GM12878 (cell line): ENCODE results near the gene DUOX2. TPM values are rescaled to one million over a fixed set of nuclear protein-coding genes. Genes with fewer than 3 reads are reported as not detected.

Source experiments
- ATAC-seq: fragments of 200-7000 bp; cut with Tn5 transposase; 3 replicates; pipeline ENCODE4 v1.9.1; 2020; ENCODE audit warnings: mild to moderate bottlenecking, moderate library complexity
- BruUV-seq: library from RNA; stranded (reverse); fragments of 400-500 nt; replicated peaks from 2 replicates; lab custom pipeline; 2021; lab: Mats Ljungman, UMichigan
- CTCF ChIA-PET: fragments of 300-600 bp; sonication (Branson Sonifier 250); formaldehyde crosslinking; extraction: SDS; loops from one replicate; lab custom pipeline; 2021; ENCODE audit warnings: inconsistent platforms; lab: Yijun Ruan, JAX
- POLR2A ChIA-PET: fragments of 350-600 bp; formaldehyde crosslinking; extraction: SDS; loops from one replicate; lab custom pipeline; 2021; ENCODE audit warnings: inconsistent platforms; lab: Charles Lee
- RAD21 ChIA-PET: fragments of 300-600 bp; sonication (Branson Sonifier 250); formaldehyde crosslinking; loops from one replicate; lab custom pipeline; 2023; ENCODE audit warnings: antibody characterized with exemption; ENCODE audit not compliant: unreplicated experiment; lab: Charles Lee
- SMC1A ChIA-PET: fragments of 300-600 bp; sonication (Branson Sonifier 250); formaldehyde crosslinking; loops from one replicate; lab custom pipeline; 2023; ENCODE audit not compliant: unreplicated experiment, uncharacterized antibody; lab: Charles Lee
- DNase-seq: peaks from one replicate; pipeline ENCODE4 v3.0.0-alpha.2; 2011; ENCODE audit warnings: low read depth, low spot score
- FAIRE-seq: peaks from 3 replicates; lab custom pipeline; 2011; peaks lifted over from hg19 to GRCh38; lab: Jason Lieb, UNC
- H2AFZ ChIP-seq: 2 replicates; pipeline ENCODE4 v1.6.0; 2011; ENCODE audit warnings: low read depth, low read length, control low read depth; ENCODE audit not compliant: control insufficient read depth
- H3K27ac ChIP-seq: 2 replicates; pipeline ENCODE4 v1.5.1; 2011; ENCODE audit warnings: control low read depth; ENCODE audit not compliant: control insufficient read depth, insufficient read depth
- H3K27me3 ChIP-seq, 2 experiments: replicated peaks in 1 of 2; 2 replicates each; pipeline versions ENCODE4 v1.6.0 to v1.6.1; 2011; ENCODE audit warnings: low read length in 1 of 2; ENCODE audit not compliant: control insufficient read depth in 2 of 2, insufficient read depth in 2 of 2
- H3K36me3 ChIP-seq, 2 experiments: 2 replicates each; pipeline ENCODE4 v1.5.1; 2011; ENCODE audit warnings: low read length in 1 of 2; ENCODE audit not compliant: control insufficient read depth in 2 of 2, insufficient read depth in 2 of 2
- H3K4me1 ChIP-seq: 2 replicates; pipeline ENCODE4 v1.6.1; 2011; ENCODE audit warnings: mild to moderate bottlenecking, low read length, moderate library complexity, mixed read lengths; ENCODE audit not compliant: control insufficient read depth, insufficient read depth
- H3K4me2 ChIP-seq: 2 replicates; pipeline ENCODE4 v1.6.0; 2011; ENCODE audit warnings: control low read depth; ENCODE audit not compliant: control insufficient read depth, insufficient read depth
- H3K4me3 ChIP-seq: fragments of 200-600 bp; sonication (generic); 2 replicates; pipeline ENCODE4 v1.5.1; 2016
- H3K79me2 ChIP-seq: 2 replicates; pipeline ENCODE4 v1.6.0; 2011; ENCODE audit warnings: low read length; ENCODE audit not compliant: control insufficient read depth, insufficient read depth
- H3K9ac ChIP-seq: 2 replicates; pipeline ENCODE4 v1.8.0; 2011; ENCODE audit warnings: low read length, control low read depth, mixed read lengths; ENCODE audit not compliant: control insufficient read depth, insufficient read depth
- H3K9me3 ChIP-seq: replicated peaks from 3 replicates; pipeline ENCODE4 v1.5.1; 2011; ENCODE audit warnings: mild to moderate bottlenecking, low read length; ENCODE audit not compliant: control insufficient read depth, insufficient read depth
- H4K20me1 ChIP-seq: 2 replicates; pipeline ENCODE4 v1.6.0; 2011; ENCODE audit not compliant: control insufficient read depth, insufficient read depth
- ASH2L ChIP-seq: fragments of 300-600, 200-600 bp; sonication (generic); IDR thresholded peaks from 2 replicates; pipeline ENCODE4 v1.6.1; 2017; ENCODE audit warnings: low read depth, mild to moderate bottlenecking, borderline replicate concordance
- CEBPB ChIP-seq, 2 experiments: fragments of 150-350 bp in 1 of 2; IDR thresholded peaks; 2 replicates each; pipeline ENCODE4 v1.6.1; 2012 to 2014; ENCODE audit warnings: low read depth in 2 of 2, low read length in 2 of 2, borderline replicate concordance in 1 of 2, inconsistent platforms in 1 of 2
- CREM ChIP-seq: IDR thresholded peaks from 2 replicates; pipeline ENCODE4 v1.6.1; 2014; ENCODE audit warnings: antibody characterized with exemption, low read depth
- E4F1 ChIP-seq: fragments of 450-650 bp; IDR thresholded peaks from 2 replicates; pipeline ENCODE4 v1.6.1; 2018; ENCODE audit warnings: borderline replicate concordance, mild to moderate bottlenecking; ENCODE audit not compliant: partially characterized antibody
- MTA3 ChIP-seq: IDR thresholded peaks from 2 replicates; pipeline ENCODE4 v1.6.1; 2012; ENCODE audit warnings: low read length, inconsistent platforms, borderline replicate concordance
- NBN ChIP-seq: fragments of 450-650 bp; IDR thresholded peaks from 2 replicates; pipeline ENCODE4 v1.6.1; 2016
- TCF3 ChIP-seq: IDR thresholded peaks from 2 replicates; pipeline ENCODE4 v1.6.1; 2012; ENCODE audit warnings: low read depth, mild to moderate bottlenecking, low read length, borderline replicate concordance; ENCODE audit not compliant: insufficient read depth
- YBX1 ChIP-seq: fragments of 450-650 bp; IDR thresholded peaks from 2 replicates; pipeline ENCODE4 v1.6.1; 2016; ENCODE audit warnings: antibody characterized with exemption
- ZNF384 ChIP-seq: IDR thresholded peaks from 2 replicates; pipeline ENCODE4 v1.6.1; 2012; ENCODE audit warnings: low read depth, mild to moderate bottlenecking, low read length, improper control_type of control experiment, borderline replicate concordance
- WGBS: methylation state at CpG from one replicate; pipeline ENCODE4 v1.1.6; 2016; ENCODE audit warnings: low lambda C conversion rate; ENCODE audit not compliant: insufficient replicate concordance, insufficient coverage; ENCODE audit errors: missing lambda C conversion rate; 5-methylcytosine and 5-hydroxymethylcytosine counted together
- in situ Hi-C: fragments of 300-500 bp; cut with MboI; formaldehyde crosslinking; loops from 9 replicates; pipeline ENCODE4 v1.14.3; 2018; ENCODE audit warnings: mixed read lengths
- intact Hi-C: fragments of 100-400 bp; cut with micrococcal nuclease; formaldehyde crosslinking; loops from one replicate; pipeline ENCODE4 v1.14.2; 2022; ENCODE audit not compliant: unreplicated experiment
- polyA plus RNA-seq, 11 experiments: library from polyadenylated mRNA; depleted of rRNA in 4 of 11; unstranded in 6 of 11; stranded (reverse) in 5 of 11; fragments of >200 nt; fragmentation: Nextera tagmentation in 4 of 11; fragmentation: Illumina TruSeq in 1 of 11; extraction: Ambion mirVana in 4 of 11; extraction: Trizol in 1 of 11; gene quantifications; 1 replicate in 1 of 11; 2 replicates in 10 of 11; pipeline versions ENCODE4 v1.2.1 to v1.2.3, GENCODE V29; 2011 to 2016; ENCODE audit warnings: inconsistent platforms in 2 of 11, missing spikeins in 2 of 11, low read depth in 1 of 11
- total RNA-seq, 4 experiments: library from RNA; depleted of rRNA in 3 of 4; stranded (reverse); fragments of >200 nt in 3 of 4; fragmentation: Illumina TruSeq in 1 of 4; extraction: Trizol in 1 of 4; gene quantifications; 2 replicates each; pipeline versions ENCODE4 v1.2.1 to v1.2.3, GENCODE V29; 2013 to 2021

The DUOX2 gene
- total and polyA plus RNA-seq, 10 of the 15 experiments (the other 5 are each of a cell fraction or from before 2014, with no cell fraction given) = 0.05 TPM; not detected in 9

DNA sequence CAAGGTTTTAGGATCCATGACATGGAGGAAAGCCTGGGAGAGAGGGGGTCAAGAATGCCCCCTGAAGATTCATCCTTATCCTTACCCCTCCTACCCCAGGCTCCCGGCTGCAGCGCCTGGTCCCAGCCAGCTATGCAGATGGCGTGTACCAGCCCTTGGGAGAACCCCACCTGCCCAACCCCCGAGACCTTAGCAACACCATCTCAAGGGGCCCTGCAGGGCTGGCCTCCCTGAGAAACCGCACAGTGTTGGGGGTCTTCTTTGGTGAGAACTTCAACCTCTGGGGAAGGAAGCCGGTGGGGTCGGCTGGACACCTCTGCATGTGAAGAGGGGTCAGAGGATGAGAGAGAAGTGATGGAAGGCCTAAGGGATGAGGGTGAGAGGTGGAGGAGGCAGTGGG lies 20.1 kb upstream of the DUOX2 start:
- H3K79me2 ChIP-seq = no peaks in the 10 kb centered on the region
- H3K36me3 ChIP-seq = no peaks in the 10 kb centered on the region
- H2AFZ ChIP-seq = no peak overlapping the region
- FAIRE-seq = no peak
- H3K4me3 ChIP-seq = no peak overlapping the region
- H3K9me3 ChIP-seq = no peaks in the 10 kb centered on the region
- ChIA-PET RAD21 (interaction anchor here (1.8 kb wide), 1 partner anchor 7 kb away, joined by 5 read pairs; no protein-coding TSS in a partner anchor), CTCF (interaction anchor here (1.2 to 4.6 kb wide), 3 partner anchors 10 to 70 kb away, joined by 3 to 23 read pairs (median 5); no protein-coding TSS in a partner anchor)
- BruUV-seq = no TSS peak
- no peak overlapping the region for H3K27ac ChIP-seq
- in situ Hi-C loops = no loop called here
- WGBS = 57% methylated on average over 7 of the region's 7 CpGs
- TF ChIP-seq E4F1 (no peak), TCF3 (no peak), CEBPB (IDR thresholded peaks at IDR 0.05; ENCODE audit: borderline replicate concordance in 1 of 2, low read depth in 2 of 2, low read length in 2 of 2) (no peak), NBN (no peak), ZNF384 (no peak), CREM (no peak), MTA3 (no peak), YBX1 (no peak), ASH2L (no peak)
- TF ChIP-seq, all 136 proteins: peak for 0
- DNase-seq = no peak
- no peaks in the 10 kb centered on the region for H4K20me1 ChIP-seq
- ChIA-PET SMC1A (interaction anchor here (1.2 kb wide), 1 partner anchor 10 kb away, joined by 3 read pairs; no protein-coding TSS in a partner anchor), POLR2A (no interaction called here)
- no peaks in the 10 kb centered on the region for H3K4me1 ChIP-seq
- ATAC-seq = no peak
- H3K4me2 ChIP-seq = no peak overlapping the region
- H3K27me3 ChIP-seq = peaks cover 5 to 13% of the 10 kb centered on the region in 2 experiments; a peak in 3 of 4 replicates
- no peak overlapping the region for H3K9ac ChIP-seq
- intact Hi-C loops = no loop called here
